Adrenal gland (tissue), 5 donors: Measurements from ENCODE around the gene GIPR.

Experiments used
- CTCF ChIP-seq, 6 experiments: fragments of 450-650 bp in 4 of 6; fragments of 200-600 bp in 2 of 6; sonication (generic) in 1 of 6; IDR thresholded peaks; 1 replicate in 5 of 6; 2 replicates in 1 of 6; pipeline versions ENCODE4 v1.5.1 to v1.8.0; 2016 to 2021; ENCODE audit warnings: antibody characterized with exemption in 6 of 6, mild to moderate bottlenecking in 2 of 6, moderate library complexity in 1 of 6
- POLR2A ChIP-seq, 2 donors: fragments of 450-650 bp; IDR thresholded peaks; one replicate each; pipeline ENCODE4 v1.6.1; 2017; ENCODE audit warnings: antibody characterized with exemption in 2 of 2, mild to moderate bottlenecking in 2 of 2, moderate library complexity in 1 of 2
- donor health status: DM: no; HTN: no; CAD: no.

- TF ChIP-seq CTCF (IDR thresholded peaks at IDR 0.05), result no peak
- peak in 1 of 2 donors; percentile 62 for TF ChIP-seq POLR2A (IDR thresholded peaks at IDR 0.05)
These were observed 35.4 kb upstream of the GIPR start for GRCh38 chr19:45632468-45633196.
